ENCODE data around the gene KCNQ2.

KCNQ2 gene

GRCh38 chr20:63351811-63352591, 120.5 kb downstream of the KCNQ2 start:
- peak; percentile 40 for DNase-seq

- no peak for DNase-seq
Measured at GRCh38 chr20:63351326-63351700, 121.1 kb downstream of the KCNQ2 start.

- no peak for DNase-seq
Measured at GRCh38 chr20:63350597-63351325, 121.7 kb downstream of the KCNQ2 start.

All from NCI-H2029 (cell line).